ENCODE results near the gene GFER.
"Not testable (repeated sequence)": the region's sequence is repeated elsewhere in the genome, so short reads cannot be mapped to it uniquely, and the experiment has no call there.

The GFER gene

DNA sequence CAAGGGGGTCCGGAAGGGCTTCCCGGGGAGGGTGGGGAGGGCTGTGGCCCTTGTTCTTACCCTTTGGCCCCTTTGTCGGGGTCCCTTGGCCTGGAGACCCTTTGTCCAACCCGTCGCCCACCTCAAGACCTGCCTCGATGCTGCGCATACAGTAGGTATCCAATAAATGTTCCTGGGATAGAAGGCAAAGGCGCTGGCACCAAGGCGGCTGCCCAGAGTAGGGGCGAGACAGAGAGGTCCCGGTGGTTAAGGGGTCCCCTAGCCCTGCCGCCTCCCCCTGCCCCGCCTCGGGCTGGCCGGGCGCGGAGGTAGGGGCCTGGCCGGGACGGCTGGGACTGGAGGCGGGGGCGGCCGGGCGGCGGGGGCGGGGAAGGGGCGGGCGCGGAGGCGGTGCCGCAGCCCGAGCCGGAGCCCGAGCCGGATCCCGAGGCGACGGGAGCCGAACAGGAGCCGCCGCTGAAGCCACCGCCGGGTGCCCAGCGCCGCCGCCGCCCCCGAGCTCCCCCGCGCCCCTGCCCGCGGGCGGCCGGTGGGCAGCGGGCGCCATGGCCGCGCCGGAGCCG lies 42.5 kb downstream of the GFER start, which contains the start of gene NHERF2:
NHERF2 (plus strand) TSS at position 442 of the 563 bp plus-strand sequence; CDS start at position 546, 104 bp downstream.
- Mint-ChIP-seq H3K27ac (no peak within 1 kb of the TSS), H3K9me3 (no peaks in the 10 kb centered on the region), H3K4me1 (ENCODE audit: low read depth) (peaks cover 21% of the 10 kb centered on the region), H3K27me3 (peaks cover 33% of the 10 kb centered on the region), H3K4me3 (peak within 1 kb of the TSS; percentile 60), H3K36me3 (ENCODE audit: low read depth) (no peaks in the 10 kb centered on the region)
- peak; percentile 51 for DNase-seq

DNA sequence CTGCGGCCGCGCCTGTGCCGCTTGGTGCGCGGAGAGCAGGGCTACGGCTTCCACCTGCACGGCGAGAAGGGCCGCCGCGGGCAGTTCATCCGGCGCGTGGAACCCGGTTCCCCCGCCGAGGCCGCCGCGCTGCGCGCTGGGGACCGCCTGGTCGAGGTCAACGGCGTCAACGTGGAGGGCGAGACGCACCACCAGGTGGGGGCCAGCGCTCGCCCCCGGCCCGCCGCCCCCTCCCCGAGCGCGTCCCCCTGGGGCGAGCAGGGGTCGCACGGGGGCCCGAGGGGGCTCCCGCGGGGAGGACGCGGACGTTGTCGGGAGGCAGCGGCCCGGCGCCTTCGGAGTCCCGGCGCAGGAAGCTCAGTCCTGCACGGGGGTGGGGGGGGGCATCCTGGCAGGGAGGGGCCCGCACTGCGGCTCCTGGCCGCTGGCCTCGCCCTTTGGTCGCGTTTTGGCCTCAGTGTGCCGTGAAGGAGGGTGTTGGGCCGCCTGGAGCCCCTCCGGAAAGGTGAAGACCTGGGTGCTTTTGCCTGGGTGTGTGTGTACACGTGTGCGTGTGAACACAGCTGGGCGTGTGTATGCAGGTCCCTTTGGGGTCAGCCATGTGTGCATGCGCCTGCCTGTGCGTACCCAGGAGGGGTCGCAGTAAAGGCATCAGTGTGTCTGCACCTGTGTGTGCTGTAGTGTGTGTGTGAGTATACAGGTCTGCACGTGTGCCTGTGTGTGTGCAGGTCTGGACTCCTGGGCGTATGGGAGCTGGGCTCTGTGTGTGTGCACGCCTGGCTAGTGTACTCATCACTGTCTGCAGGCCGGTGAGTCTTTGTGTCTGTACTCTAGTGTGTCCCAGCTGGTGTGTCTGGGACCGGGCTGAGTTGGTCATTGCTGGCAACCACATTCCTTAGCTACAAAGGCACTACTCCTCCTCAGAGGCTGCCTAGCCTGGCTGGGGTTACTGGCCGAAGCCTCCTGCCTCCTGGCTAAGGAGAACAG lies 43.3 kb downstream of the GFER start:
- Mint-ChIP-seq H3K27me3 (peaks cover 25% of the 10 kb centered on the region), H3K27ac (no peak overlapping the region), H3K4me3 (peak overlapping the region; percentile 60), H3K36me3 (ENCODE audit: low read depth) (no peaks in the 10 kb centered on the region), H3K4me1 (ENCODE audit: low read depth) (peaks cover 21% of the 10 kb centered on the region), H3K9me3 (no peaks in the 10 kb centered on the region)
- peak; percentile 57 for DNase-seq

DNA sequence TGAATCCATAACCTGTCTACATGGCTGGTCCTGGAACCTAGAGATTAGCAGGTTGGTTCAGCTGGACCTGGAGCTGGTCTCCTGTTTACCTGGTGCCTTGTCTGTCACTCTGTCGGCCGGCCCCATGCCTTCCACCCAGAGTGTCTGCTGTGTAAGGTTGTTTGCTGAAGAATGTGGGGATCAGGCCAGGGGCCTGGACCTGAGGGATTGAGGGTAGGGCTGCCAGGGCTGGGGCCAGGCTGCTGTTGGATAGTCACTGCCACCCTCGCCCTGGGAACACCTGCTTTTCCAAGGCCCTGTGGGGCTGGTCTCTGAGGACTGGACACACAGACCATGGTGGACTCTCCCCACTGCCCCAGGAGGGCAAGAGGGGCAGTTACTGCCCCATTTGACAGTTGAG lies 44.2 kb downstream of the GFER start:
- no peak for DNase-seq
- Mint-ChIP-seq H3K9me3 (no peaks in the 10 kb centered on the region), H3K36me3 (ENCODE audit: low read depth) (no peaks in the 10 kb centered on the region), H3K4me3 (no peak overlapping the region), H3K4me1 (ENCODE audit: low read depth) (peaks cover 14% of the 10 kb centered on the region), H3K27me3 (peaks cover 17% of the 10 kb centered on the region), H3K27ac (no peak overlapping the region)

DNA sequence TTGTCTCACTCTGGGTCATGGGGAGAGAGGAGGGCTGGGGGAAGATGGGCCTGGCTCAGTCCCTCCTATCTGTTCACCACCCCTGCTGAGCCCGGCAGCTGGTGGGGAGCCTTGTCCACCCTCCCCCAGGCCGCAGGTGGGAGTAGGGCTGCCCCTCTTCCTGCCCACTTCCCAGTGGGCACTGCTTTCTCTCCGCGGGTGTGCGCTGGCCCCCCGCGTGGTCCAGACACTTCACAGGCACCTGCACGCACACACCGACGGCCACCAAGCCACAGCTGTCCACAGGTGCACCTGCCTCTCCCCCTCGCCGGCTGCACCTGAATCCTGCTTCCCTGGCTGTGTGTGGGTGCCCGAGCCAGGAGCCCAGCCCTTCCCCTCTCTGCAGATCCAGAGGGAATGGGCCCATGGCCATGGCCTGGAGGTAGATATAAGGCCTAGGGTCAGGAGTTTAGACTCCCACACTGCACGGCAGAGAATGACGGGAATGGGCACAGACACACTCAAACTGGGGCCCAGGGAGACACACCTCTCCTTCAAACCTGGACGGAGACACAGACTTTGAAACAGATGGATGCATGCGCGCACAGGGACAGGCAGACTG lies 44.7 kb downstream of the GFER start:
- no peaks in the 10 kb centered on the region for H3K36me3 Mint-ChIP-seq (ENCODE audit: low read depth)
- peaks cover 17% of the 10 kb centered on the region for H3K27me3 Mint-ChIP-seq

DNA sequence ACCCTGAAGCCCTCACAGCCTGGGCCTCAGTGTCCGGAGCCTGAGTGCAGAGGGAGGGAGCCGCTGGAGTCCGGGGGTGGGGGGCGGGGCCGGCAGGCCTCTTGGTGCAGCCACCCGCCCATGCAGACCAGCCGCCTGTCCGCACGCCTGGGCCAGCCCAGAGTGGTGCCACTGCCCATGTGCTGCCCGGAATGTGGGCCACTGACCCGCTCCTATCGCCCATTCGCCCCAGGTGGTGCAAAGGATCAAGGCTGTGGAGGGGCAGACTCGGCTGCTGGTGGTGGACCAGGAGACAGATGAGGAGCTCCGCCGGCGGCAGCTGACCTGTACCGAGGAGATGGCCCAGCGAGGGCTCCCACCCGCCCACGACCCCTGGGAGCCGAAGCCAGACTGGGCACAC lies 45.4 kb downstream of the GFER start:
- H3K9me3 Mint-ChIP-seq = no peaks in the 10 kb centered on the region
- H3K4me3 Mint-ChIP-seq = no peak overlapping the region
- no peak overlapping the region for H3K27ac Mint-ChIP-seq
- H3K27me3 Mint-ChIP-seq = peaks cover 15% of the 10 kb centered on the region
- DNase-seq = no peak
- peaks cover 9% of the 10 kb centered on the region for H3K4me1 Mint-ChIP-seq (ENCODE audit: low read depth)
- no peaks in the 10 kb centered on the region for H3K36me3 Mint-ChIP-seq (ENCODE audit: low read depth)

More for the DNA sequence above, 44.7 kb downstream of the GFER start:
- Mint-ChIP-seq H3K9me3 (no peaks in the 10 kb centered on the region), H3K27ac (no peak overlapping the region), H3K4me1 (ENCODE audit: low read depth) (peaks cover 12% of the 10 kb centered on the region), H3K4me3 (no peak overlapping the region)
- DNase-seq = no peak

DNA sequence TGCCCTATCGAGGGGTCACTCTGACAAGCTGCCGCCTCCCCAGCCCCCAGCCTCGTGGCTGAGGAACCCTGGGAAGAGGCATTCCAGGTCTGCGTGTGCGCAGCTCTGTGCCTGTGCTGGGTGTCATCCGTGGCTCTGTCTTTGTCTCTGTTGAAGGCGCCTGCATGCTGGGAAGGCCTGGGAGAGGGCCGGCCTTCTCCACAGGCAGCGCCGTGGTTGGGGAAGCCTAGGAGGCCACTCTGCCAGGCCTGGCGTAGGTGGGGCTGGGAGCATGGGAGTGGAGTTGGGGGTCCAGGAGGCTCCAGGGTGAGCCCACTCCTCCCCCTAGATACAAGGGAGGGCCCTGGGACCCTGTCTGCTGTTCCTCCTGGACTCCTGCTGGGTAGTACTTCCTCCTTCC lies 46.0 kb downstream of the GFER start:
- H3K36me3 Mint-ChIP-seq (ENCODE audit: low read depth) = no peaks in the 10 kb centered on the region
- no peak for DNase-seq
- peaks cover 15% of the 10 kb centered on the region for H3K27me3 Mint-ChIP-seq
- no peak overlapping the region for H3K4me3 Mint-ChIP-seq
- no peak overlapping the region for H3K27ac Mint-ChIP-seq
- H3K4me1 Mint-ChIP-seq (ENCODE audit: low read depth) = peaks cover 9% of the 10 kb centered on the region
- no peaks in the 10 kb centered on the region for H3K9me3 Mint-ChIP-seq

DNA sequence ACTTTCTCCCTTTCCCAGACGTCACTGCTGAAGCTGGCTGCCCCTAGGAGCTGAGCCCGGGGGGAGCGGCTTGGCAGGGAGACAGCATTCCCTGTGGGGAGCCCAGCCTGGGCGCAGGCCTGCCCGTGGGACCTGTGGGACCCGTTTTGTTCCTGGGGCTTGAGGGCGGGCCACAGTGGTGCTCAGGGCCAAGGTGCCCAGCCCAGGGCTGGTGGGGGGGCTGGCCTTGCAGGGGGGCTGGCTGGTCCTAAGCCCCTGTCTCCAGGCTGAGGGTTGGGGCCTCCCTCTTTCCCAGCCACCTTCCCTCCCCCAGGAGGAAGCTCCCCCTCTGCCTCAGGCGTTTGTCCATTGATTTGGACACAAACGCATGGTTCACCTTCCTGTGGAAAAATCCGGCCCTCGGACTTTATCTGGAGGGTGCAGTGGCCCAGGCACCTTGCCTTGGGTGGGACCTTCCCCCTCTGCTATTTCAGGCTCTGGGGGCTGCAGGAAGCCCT lies 47.1 kb downstream of the GFER start:
- Mint-ChIP-seq H3K36me3 (ENCODE audit: low read depth) (no peaks in the 10 kb centered on the region), H3K27ac (no peak overlapping the region), H3K4me1 (ENCODE audit: low read depth) (peaks cover 4% of the 10 kb centered on the region), H3K27me3 (peaks cover 10% of the 10 kb centered on the region), H3K9me3 (no peaks in the 10 kb centered on the region), H3K4me3 (no peak overlapping the region)
- DNase-seq = no peak

DNA sequence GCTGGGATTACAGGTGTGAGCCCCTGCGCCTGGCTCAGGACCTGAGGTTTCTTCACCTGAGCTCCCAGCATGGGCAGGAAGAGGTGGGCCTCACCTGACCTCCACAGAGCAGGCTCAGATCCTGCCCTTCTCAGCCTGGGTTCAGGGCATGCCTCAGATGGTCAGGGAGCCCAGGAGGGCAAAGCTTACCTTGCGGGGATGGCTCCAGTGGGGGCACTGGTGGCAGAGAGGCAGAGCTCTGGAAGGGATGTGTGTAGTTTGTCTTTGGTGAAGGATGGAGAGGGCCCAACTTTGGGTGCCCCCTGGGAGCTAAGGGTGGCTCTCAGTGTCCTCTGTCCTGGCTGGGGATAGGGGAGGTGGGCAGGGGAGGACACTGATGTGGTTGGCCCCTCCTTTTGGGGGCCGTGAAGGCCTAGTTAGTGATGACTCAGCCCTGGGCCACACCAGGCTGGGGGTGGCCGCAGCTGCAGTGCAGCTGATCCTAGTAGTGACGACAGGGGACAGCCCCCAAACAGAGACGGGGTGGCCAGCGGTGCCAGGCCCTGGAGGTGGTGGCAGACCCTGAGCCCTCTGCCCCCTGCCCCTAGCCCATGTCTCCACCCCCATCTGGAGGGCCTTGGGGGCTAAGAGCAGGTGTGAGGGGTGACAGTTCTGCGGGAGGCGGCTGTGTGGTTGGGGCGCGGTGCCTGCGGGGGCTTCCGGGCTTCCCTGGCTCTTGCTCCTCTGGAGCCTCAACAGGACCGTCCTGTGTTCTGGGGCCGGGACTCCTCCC lies 48.5 kb downstream of the GFER start:
- no peak for DNase-seq
- no peak overlapping the region for H3K4me3 Mint-ChIP-seq
- H3K36me3 Mint-ChIP-seq (ENCODE audit: low read depth) = no peaks in the 10 kb centered on the region
- H3K9me3 Mint-ChIP-seq = no peaks in the 10 kb centered on the region
- H3K4me1 Mint-ChIP-seq (ENCODE audit: low read depth) = peaks cover 3% of the 10 kb centered on the region
- peak overlapping the region; percentile 50 for H3K27ac Mint-ChIP-seq
- H3K27me3 Mint-ChIP-seq = peaks cover 8% of the 10 kb centered on the region

DNA sequence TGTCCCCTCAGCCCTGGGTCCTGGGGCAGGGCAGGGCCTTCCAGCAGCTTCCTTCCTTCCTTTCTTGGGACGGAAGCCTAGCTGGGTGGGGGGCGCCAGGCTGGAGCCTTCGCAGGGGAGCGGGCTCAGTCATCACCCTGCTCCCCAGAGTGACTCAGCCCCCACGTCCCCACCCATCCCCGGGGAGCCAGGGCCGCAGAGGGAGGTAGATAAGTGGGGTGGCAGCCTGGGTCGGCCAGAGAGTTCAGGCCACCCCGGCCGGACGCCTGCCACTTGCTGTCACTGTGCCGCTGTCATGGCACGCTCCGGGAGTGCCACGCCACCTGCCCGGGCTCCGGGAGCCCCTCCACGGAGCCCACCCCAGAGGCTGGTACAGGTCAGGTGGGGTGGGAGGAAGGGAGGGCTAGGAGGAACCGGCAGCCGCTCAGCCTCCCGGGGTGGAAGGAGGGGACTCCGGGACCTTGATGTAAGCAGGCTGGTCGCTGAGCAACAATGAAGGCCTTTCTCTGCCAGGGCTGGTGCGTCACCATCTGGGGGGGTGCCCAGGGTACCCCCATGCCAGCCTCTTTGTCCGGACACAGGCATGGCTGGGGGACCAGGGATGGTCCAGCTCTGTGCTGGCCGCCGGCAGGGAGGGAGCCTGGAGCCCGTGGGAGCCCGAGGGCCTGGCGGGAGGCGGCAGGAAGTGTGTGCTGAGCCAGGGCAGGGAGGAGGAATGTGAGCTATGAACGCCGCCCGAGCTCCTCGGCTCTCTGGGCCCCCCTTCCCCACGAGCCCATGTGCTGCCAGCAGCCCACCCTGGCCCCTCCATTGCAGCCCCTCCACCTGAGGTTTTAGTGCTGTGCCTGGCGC lies 49.3 kb downstream of the GFER start:
- no peaks in the 10 kb centered on the region for H3K27me3 Mint-ChIP-seq
- H3K4me3 Mint-ChIP-seq = peak overlapping the region; percentile 27
- no peaks in the 10 kb centered on the region for H3K9me3 Mint-ChIP-seq
- no peak overlapping the region for H3K27ac Mint-ChIP-seq
- no peak for DNase-seq
- no peaks in the 10 kb centered on the region for H3K36me3 Mint-ChIP-seq (ENCODE audit: low read depth)
- no peaks in the 10 kb centered on the region for H3K4me1 Mint-ChIP-seq (ENCODE audit: low read depth)

DNA sequence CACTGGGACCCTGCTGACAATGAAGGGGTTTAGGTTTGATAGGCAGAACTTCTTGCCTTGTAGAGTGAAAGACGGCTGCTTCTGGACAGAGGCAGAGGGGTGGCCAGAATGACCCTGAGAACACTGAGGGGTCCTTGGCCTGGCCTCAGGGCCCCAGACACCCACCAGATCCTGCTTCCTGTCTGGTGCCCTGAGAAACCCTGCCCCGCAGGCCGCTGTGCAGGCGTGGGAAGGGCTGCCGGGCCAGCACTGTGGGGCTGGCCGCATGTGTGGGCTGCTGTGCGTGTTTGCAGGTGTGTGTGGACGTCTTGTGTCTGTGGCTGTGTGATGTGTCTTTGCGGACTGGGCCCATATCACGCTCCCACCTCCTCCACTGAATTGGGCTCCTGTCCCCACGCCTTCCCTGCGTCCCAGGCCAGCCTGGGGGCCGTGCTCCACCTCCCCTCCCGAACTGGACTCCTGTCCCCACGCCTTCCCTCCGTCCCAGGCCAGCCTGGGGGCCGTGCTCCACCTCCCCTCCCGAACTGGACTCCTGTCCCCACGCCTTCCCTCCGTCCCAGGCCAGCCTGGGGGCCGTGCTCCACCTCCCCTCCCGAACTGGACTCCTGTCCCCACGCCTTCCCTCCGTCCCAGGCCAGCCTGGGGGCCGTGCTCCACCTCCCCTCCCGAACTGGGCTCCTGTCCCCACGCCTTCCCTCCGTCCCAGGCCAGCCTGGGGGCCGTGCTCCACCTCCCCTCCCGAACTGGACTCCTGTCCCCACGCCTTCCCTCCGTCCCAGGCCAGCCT lies 50.1 kb downstream of the GFER start:
- H3K36me3 Mint-ChIP-seq (ENCODE audit: low read depth); H3K4me1 Mint-ChIP-seq (ENCODE audit: low read depth); DNase-seq; H3K9me3 Mint-ChIP-seq; H3K4me3 Mint-ChIP-seq; H3K27me3 Mint-ChIP-seq: not testable (repeated sequence)
- H3K27ac Mint-ChIP-seq = peak overlapping the region; percentile 29

DNA sequence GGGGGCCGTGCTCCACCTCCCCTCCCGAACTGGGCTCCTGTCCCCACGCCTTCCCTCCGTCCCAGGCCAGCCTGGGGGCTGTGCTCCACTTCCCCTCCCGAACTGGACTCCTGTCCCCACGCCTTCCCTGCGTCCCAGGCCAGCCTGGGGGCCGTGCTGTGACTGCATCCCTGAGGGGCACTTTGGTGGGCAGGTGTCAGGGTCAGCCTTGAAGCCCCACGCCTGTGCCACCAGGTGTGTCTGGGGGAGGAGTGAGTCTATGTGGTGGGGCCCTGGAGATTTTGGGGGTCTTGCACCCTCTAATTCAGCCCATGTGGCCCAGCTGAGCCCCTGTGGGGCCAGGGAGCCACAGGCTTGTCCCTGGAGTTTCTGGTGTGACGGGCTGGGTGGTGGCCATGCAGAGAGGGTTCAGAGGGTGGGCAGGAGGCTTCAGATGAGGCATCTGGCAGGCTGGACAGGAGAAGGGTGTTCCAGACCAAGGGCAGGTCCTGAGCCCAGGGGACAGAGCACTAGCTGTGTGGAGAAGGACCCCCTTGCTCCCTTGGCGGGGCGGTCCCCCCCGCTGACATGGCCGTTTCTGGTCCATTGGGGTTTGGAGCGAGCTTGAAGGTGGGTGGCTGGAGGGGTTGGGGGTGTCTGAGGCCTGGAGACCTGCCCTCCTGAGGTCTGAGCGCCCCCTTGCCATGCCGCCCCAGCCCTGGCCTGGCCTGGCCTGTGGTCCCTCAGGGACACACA lies 50.9 kb downstream of the GFER start:
- Mint-ChIP-seq H3K4me3 (no peak overlapping the region), H3K27me3 (no peaks in the 10 kb centered on the region), H3K9me3 (no peaks in the 10 kb centered on the region), H3K4me1 (ENCODE audit: low read depth) (no peaks in the 10 kb centered on the region), H3K27ac (no peak overlapping the region), H3K36me3 (ENCODE audit: low read depth) (no peaks in the 10 kb centered on the region)
- DNase-seq = no peak

DNA sequence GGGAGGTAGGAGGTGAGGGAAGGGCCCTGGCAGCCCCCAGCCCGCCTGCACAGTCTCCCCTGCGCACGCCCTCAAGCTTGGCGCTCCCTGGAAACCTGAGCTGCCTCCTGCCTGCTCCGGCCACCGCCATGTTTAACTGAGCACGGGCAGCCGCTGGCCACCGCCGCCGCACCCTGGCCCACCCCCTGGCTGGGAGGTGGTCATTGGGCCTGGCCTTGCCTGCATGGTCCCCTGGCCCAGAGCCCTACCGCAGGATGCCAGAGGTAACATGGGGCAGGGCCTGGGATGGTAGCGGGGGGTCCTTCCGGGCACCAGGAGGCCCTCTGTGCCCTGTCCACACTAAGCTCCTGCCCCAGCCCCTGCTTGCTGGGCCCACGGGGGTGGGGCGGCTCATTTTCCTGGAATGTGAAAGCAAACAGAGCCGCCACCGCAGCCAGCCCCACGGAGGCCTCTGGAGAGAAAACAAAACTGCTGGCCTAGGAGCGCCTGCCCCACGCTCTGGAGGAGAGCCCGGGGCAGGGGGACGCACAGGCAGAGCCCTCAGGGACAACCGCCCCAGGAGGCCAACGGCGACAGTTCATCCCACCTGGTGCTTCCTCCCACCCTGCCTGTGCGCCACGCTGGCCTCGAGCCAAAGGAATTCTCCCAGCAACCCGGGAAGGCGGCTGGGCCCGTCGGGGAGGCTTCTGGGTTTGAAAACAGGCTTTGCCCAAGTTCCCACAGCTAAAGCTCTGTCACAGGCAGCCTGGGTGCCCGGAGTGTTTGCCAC lies 51.6 kb downstream of the GFER start:
- H3K36me3 Mint-ChIP-seq (ENCODE audit: low read depth) = no peaks in the 10 kb centered on the region
- H3K27ac Mint-ChIP-seq = no peak overlapping the region
- H3K27me3 Mint-ChIP-seq = no peaks in the 10 kb centered on the region
- DNase-seq = no peak
- H3K9me3 Mint-ChIP-seq = no peaks in the 10 kb centered on the region
- no peaks in the 10 kb centered on the region for H3K4me1 Mint-ChIP-seq (ENCODE audit: low read depth)
- no peak overlapping the region for H3K4me3 Mint-ChIP-seq

Data from activated T-cell treated with anti-CD3 and anti-CD28 coated beads, Interleukin-2, amount 50 U/mL, for 24 hours (primary cell).